ENCODE data around the gene KLHL20. TPM values are rescaled to one million over a fixed set of nuclear protein-coding genes. Genes with fewer than 3 reads are reported as not detected.

KLHL20 gene
- total and polyA plus RNA-seq, 2 of the 13 experiments (the other 11 are each of a cell fraction or from before 2014, with no cell fraction given), result 7.4 to 14.3 TPM

DNA sequence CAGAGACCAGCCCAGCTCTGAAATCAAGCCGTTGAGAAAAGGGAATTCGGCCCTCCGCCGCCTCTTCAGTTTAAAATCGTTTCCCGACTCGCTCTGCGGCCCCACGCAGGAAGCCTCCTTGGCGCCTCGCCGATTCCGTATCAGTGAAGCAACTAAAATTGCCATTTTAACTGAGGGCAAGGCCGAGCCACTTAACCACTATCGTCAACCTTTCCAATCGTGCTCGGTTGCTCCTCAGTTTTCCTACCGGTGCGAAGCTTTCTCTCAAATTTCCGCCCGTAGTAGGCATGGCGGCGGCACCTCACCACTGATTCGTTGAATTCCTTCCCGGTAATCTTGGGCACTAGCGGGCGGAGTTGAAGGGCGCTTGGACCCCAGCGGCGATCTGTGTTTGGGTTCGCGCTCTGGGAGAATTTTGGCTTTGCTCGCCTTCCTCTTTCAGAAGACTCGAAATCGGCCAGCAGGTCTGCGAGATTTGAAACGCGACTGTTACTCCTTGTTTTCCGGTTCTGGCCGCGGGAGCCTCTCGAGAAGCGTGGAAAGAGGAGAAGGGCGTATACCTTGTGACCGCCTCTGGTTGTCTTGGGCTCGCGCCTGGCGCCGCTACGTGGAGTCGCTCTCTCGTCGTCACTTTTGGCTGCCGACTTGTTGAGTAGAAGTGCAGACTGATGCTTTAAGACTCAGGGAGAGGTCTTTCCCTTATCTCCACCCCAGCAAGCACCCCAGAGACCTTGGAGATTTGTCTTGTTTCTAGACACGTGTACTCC is 109.7 kb downstream of the KLHL20 start, which contains the start of the genes CENPL and DARS2 (continued):
- TF ChIP-seq ZFP36 (IDR thresholded peaks at IDR 0.05; ENCODE audit: borderline replicate concordance, low read depth, low read length, partially characterized antibody) (no peak), TARDBP (CRISPR knock-in tag; IDR thresholded peaks at IDR 0.05) (peak; percentile 67; the same call in 1 of the 2 replicates), ZNF773 (CRISPR knock-in tag; IDR thresholded peaks at IDR 0.05; ENCODE audit: borderline replicate concordance) (0 out of 2 replicates have a peak, but pooled peaks have one; percentile 24), ZNF282 (IDR thresholded peaks at IDR 0.05; ENCODE audit: partially characterized antibody) (no peak), ZNF660 (CRISPR knock-in tag; IDR thresholded peaks at IDR 0.05; ENCODE audit: borderline replicate concordance, low read depth) (no peak), FOXA3 (CRISPR knock-in tag; IDR thresholded peaks at IDR 0.05) (peak; percentile 39), RXRB (CRISPR knock-in tag; IDR thresholded peaks at IDR 0.05; ENCODE audit: borderline replicate concordance) (peak; percentile 7; the same call in 1 of the 2 replicates), HCFC1 (IDR thresholded peaks at IDR 0.05; ENCODE audit: low read depth, low read length) (peak; percentile 77), JUNB (CRISPR knock-in tag; IDR thresholded peaks at IDR 0.05; ENCODE audit: borderline replicate concordance) (peak; percentile 46; the same call in 1 of the 2 replicates), TCF7 (IDR thresholded peaks at IDR 0.05; ENCODE audit: low read depth) (no peak)
- TF ChIP-seq, protein P1, sequence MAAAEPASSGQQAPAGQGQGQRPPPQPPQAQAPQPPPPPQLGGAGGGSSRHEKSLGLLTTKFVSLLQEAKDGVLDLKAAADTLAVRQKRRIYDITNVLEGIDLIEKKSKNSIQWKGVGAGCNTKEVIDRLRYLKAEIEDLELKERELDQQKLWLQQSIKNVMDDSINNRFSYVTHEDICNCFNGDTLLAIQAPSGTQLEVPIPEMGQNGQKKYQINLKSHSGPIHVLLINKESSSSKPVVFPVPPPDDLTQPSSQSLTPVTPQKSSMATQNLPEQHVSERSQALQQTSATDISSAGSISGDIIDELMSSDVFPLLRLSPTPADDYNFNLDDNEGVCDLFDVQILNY (CRISPR knock-in tag; conservative IDR thresholded peaks at IDR 0.05), result peak; percentile 83
- TF ChIP-seq, protein P2, sequence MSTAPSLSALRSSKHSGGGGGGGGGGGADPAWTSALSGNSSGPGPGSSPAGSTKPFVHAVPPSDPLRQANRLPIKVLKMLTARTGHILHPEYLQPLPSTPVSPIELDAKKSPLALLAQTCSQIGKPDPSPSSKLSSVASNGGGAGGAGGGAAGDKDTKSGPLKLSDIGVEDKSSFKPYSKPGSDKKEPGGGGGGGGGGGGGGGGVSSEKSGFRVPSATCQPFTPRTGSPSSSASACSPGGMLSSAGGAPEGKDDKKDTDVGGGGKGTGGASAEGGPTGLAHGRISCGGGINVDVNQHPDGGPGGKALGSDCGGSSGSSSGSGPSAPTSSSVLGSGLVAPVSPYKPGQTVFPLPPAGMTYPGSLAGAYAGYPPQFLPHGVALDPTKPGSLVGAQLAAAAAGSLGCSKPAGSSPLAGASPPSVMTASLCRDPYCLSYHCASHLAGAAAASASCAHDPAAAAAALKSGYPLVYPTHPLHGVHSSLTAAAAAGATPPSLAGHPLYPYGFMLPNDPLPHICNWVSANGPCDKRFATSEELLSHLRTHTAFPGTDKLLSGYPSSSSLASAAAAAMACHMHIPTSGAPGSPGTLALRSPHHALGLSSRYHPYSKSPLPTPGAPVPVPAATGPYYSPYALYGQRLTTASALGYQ (CRISPR knock-in tag; IDR thresholded peaks at IDR 0.05), result no peak
- TF ChIP-seq, protein P3, sequence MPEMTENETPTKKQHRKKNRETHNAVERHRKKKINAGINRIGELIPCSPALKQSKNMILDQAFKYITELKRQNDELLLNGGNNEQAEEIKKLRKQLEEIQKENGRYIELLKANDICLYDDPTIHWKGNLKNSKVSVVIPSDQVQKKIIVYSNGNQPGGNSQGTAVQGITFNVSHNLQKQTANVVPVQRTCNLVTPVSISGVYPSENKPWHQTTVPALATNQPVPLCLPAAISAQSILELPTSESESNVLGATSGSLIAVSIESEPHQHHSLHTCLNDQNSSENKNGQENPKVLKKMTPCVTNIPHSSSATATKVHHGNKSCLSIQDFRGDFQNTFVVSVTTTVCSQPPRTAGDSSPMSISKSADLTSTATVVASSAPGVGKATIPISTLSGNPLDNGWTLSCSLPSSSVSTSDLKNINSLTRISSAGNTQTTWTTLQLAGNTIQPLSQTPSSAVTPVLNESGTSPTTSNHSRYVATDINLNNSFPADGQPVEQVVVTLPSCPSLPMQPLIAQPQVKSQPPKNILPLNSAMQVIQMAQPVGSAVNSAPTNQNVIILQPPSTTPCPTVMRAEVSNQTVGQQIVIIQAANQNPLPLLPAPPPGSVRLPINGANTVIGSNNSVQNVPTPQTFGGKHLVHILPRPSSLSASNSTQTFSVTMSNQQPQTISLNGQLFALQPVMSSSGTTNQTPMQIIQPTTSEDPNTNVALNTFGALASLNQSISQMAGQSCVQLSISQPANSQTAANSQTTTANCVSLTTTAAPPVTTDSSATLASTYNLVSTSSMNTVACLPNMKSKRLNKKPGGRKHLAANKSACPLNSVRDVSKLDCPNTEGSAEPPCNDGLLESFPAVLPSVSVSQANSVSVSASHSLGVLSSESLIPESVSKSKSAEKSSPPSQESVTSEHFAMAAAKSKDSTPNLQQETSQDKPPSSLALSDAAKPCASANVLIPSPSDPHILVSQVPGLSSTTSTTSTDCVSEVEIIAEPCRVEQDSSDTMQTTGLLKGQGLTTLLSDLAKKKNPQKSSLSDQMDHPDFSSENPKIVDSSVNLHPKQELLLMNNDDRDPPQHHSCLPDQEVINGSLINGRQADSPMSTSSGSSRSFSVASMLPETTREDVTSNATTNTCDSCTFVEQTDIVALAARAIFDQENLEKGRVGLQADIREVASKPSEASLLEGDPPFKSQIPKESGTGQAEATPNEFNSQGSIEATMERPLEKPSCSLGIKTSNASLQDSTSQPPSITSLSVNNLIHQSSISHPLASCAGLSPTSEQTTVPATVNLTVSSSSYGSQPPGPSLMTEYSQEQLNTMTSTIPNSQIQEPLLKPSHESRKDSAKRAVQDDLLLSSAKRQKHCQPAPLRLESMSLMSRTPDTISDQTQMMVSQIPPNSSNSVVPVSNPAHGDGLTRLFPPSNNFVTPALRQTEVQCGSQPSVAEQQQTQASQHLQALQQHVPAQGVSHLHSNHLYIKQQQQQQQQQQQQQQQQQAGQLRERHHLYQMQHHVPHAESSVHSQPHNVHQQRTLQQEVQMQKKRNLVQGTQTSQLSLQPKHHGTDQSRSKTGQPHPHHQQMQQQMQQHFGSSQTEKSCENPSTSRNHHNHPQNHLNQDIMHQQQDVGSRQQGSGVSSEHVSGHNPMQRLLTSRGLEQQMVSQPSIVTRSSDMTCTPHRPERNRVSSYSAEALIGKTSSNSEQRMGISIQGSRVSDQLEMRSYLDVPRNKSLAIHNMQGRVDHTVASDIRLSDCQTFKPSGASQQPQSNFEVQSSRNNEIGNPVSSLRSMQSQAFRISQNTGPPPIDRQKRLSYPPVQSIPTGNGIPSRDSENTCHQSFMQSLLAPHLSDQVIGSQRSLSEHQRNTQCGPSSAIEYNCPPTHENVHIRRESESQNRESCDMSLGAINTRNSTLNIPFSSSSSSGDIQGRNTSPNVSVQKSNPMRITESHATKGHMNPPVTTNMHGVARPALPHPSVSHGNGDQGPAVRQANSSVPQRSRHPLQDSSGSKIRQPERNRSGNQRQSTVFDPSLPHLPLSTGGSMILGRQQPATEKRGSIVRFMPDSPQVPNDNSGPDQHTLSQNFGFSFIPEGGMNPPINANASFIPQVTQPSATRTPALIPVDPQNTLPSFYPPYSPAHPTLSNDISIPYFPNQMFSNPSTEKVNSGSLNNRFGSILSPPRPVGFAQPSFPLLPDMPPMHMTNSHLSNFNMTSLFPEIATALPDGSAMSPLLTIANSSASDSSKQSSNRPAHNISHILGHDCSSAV (CRISPR knock-in tag; IDR thresholded peaks at IDR 0.05; ENCODE audit: borderline replicate concordance), result no peak
- TF ChIP-seq, protein P4, sequence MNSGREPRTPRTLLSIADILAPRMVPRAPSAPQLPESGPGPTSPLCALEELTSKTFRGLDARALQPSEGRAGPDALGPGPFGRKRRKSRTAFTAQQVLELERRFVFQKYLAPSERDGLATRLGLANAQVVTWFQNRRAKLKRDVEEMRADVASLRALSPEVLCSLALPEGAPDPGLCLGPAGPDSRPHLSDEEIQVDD (CRISPR knock-in tag; IDR thresholded peaks at IDR 0.05; ENCODE audit: borderline replicate concordance), result no peak
- TF ChIP-seq, protein P5, sequence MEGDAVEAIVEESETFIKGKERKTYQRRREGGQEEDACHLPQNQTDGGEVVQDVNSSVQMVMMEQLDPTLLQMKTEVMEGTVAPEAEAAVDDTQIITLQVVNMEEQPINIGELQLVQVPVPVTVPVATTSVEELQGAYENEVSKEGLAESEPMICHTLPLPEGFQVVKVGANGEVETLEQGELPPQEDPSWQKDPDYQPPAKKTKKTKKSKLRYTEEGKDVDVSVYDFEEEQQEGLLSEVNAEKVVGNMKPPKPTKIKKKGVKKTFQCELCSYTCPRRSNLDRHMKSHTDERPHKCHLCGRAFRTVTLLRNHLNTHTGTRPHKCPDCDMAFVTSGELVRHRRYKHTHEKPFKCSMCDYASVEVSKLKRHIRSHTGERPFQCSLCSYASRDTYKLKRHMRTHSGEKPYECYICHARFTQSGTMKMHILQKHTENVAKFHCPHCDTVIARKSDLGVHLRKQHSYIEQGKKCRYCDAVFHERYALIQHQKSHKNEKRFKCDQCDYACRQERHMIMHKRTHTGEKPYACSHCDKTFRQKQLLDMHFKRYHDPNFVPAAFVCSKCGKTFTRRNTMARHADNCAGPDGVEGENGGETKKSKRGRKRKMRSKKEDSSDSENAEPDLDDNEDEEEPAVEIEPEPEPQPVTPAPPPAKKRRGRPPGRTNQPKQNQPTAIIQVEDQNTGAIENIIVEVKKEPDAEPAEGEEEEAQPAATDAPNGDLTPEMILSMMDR (CRISPR knock-in tag; IDR thresholded peaks at IDR 0.05), result no peak

Measured in HepG2 (cell line).